Keratinocyte (primary cell): ENCODE measurements around the gene PIP4K2C. TPM values are rescaled to one million over a fixed set of nuclear protein-coding genes. Genes with fewer than 3 reads are reported as not detected.
A peak's percentile ranks its signal among the peaks of the same experiment; 100 is the strongest.

Source experiments
- DNase-seq: peaks from one replicate; pipeline ENCODE4 v3.0.0-alpha.2; 2011; ENCODE audit warnings: low read depth, missing footprints, low spot score
- FAIRE-seq: peaks from 2 replicates; lab custom pipeline; 2011; peaks lifted over from hg19 to GRCh38; lab: Jason Lieb, UNC
- H2AFZ ChIP-seq: 2 replicates; pipeline ENCODE4 v1.6.0; 2012; ENCODE audit warnings: low read length, control low read depth, inconsistent platforms; ENCODE audit not compliant: control insufficient read depth
- H3K27ac ChIP-seq: 2 replicates; pipeline ENCODE4 v1.5.1; 2011; ENCODE audit warnings: low read length; ENCODE audit not compliant: control insufficient read depth, insufficient read depth
- H3K27me3 ChIP-seq: 3 replicates; pipeline ENCODE4 v1.6.0; 2011; ENCODE audit warnings: low read length; ENCODE audit not compliant: control insufficient read depth, insufficient read depth; ENCODE audit errors: extremely low read depth
- H3K36me3 ChIP-seq, 2 experiments: 2 replicates in 1 of 2; 3 replicates in 1 of 2; pipeline ENCODE4 v1.5.1; 2011; ENCODE audit warnings: low read length in 2 of 2, mild to moderate bottlenecking in 1 of 2; ENCODE audit not compliant: control insufficient read depth in 2 of 2, insufficient read depth in 2 of 2; ENCODE audit errors: extremely low read depth in 1 of 2
- H3K4me1 ChIP-seq: 3 replicates; pipeline ENCODE4 v1.5.1; 2011; ENCODE audit warnings: low read length; ENCODE audit not compliant: control insufficient read depth, insufficient read depth; ENCODE audit errors: extremely low read depth
- H3K4me2 ChIP-seq: 3 replicates; pipeline ENCODE4 v1.6.0; 2011; ENCODE audit warnings: low read depth, low read length; ENCODE audit not compliant: control insufficient read depth, insufficient read depth; ENCODE audit errors: extremely low read depth
- H3K4me3 ChIP-seq, 3 experiments: fragments of 200-600 bp in 1 of 3; sonication (generic) in 1 of 3; 2 replicates in 2 of 3; 3 replicates in 1 of 3; pipeline ENCODE4 v1.5.1; 2011 to 2016; ENCODE audit warnings: low read length in 3 of 3, mild to moderate bottlenecking in 3 of 3, control low read depth in 2 of 3, inconsistent platforms in 1 of 3, low read depth in 1 of 3, mixed read lengths in 1 of 3, mixed run types in 1 of 3, moderate library complexity in 1 of 3; ENCODE audit not compliant: control insufficient read depth in 2 of 3, insufficient read depth in 2 of 3; ENCODE audit errors: extremely low read depth in 1 of 3
- H3K79me2 ChIP-seq: 2 replicates; pipeline ENCODE4 v1.6.0; 2012; ENCODE audit warnings: low read length; ENCODE audit not compliant: control insufficient read depth, insufficient read depth
- H3K9ac ChIP-seq: 3 replicates; pipeline ENCODE4 v1.6.0; 2011; ENCODE audit warnings: low read length; ENCODE audit not compliant: control insufficient read depth, insufficient read depth; ENCODE audit errors: extremely low read depth
- H3K9me1 ChIP-seq: 3 replicates; pipeline ENCODE4 v1.6.0; 2011; ENCODE audit warnings: low read length; ENCODE audit not compliant: control insufficient read depth, insufficient read depth; ENCODE audit errors: extremely low read depth
- H3K9me3 ChIP-seq: 2 replicates; pipeline ENCODE4 v1.5.1; 2012; ENCODE audit warnings: low read depth, low read length; ENCODE audit not compliant: control insufficient read depth
- H4K20me1 ChIP-seq: 3 replicates; pipeline ENCODE4 v1.6.0; 2011; ENCODE audit warnings: low read length; ENCODE audit not compliant: control insufficient read depth, insufficient read depth; ENCODE audit errors: extremely low read depth
- CTCF ChIP-seq, 3 experiments: IDR thresholded peaks in 1 of 3; conservative IDR thresholded peaks in 1 of 3; optimal IDR thresholded peaks in 1 of 3; 2 replicates in 2 of 3; 3 replicates in 1 of 3; pipeline versions ENCODE3 to v1.5.1; 2011; ENCODE audit warnings: low read length in 3 of 3, mild to moderate bottlenecking in 3 of 3, moderate library complexity in 2 of 3, control low read depth in 1 of 3, inconsistent platforms in 1 of 3; ENCODE audit not compliant: insufficient read depth in 2 of 3; ENCODE audit errors: extremely low read depth in 1 of 3
- EZH2 ChIP-seq: IDR thresholded peaks from one replicate; pipeline ENCODE4 v1.6.1; 2012; ENCODE audit warnings: inconsistent platforms, mild to moderate bottlenecking, low read length, moderate library complexity
- dilution Hi-C: fragments of 300-500 bp; cut with MboI; formaldehyde crosslinking; loops from one replicate; pipeline ENCODE4 v1.7.0; 2020; ENCODE audit warnings: low sequenced_read_pairs; ENCODE audit not compliant: extremely low pct_ligation_motif_present
- polyA plus RNA-seq, 5 experiments: library from polyadenylated mRNA; depleted of rRNA in 3 of 5; stranded (reverse) in 3 of 5; stranded (forward) in 1 of 5; unstranded in 1 of 5; fragments of >200 nt; gene quantifications; 1 replicate in 1 of 5; 2 replicates in 3 of 5; 3 replicates in 1 of 5; pipeline versions ENCODE4 v1.2.1 to v1.2.3, GENCODE V29; 2011 to 2012; ENCODE audit warnings: missing spikeins in 2 of 5, low read depth in 1 of 5, low replicate concordance in 1 of 5

The PIP4K2C gene
- polyA plus RNA-seq, 1 donor (not counting 4 experiments of a cell fraction or from before 2014, with no cell fraction given) = 93.6 TPM

GRCh38 chr12:57611827-57612710 lies 21.1 kb downstream of the PIP4K2C start:
- no peak overlapping the region for H3K9ac ChIP-seq
- H3K4me3 ChIP-seq = no peak overlapping the region
- TF ChIP-seq EZH2 = peak; percentile 89
- no peak for TF ChIP-seq CTCF (optimal IDR thresholded peaks at IDR 0.05 in 1 of 3, IDR thresholded peaks at IDR 0.05 in 1 of 3, conservative IDR thresholded peaks at IDR 0.05 in 1 of 3; ENCODE audit: extremely low read depth in 1 of 3, insufficient read depth in 2 of 3, low read length in 3 of 3)
- H3K27me3 ChIP-seq = peaks cover 54% of the 10 kb centered on the region
- no peaks in the 10 kb centered on the region for H3K9me1 ChIP-seq
- no peak overlapping the region for H3K27ac ChIP-seq
- H3K36me3 ChIP-seq = no peaks in the 10 kb centered on the region
- no peaks in the 10 kb centered on the region for H3K79me2 ChIP-seq
- DNase-seq (no peak), FAIRE-seq (no peak)
- dilution Hi-C loops = no loop called here
- H3K9me3 ChIP-seq = no peaks in the 10 kb centered on the region
- H2AFZ ChIP-seq = no peak overlapping the region
- H3K4me1 ChIP-seq = peaks cover 3% of the 10 kb centered on the region
- no peaks in the 10 kb centered on the region for H4K20me1 ChIP-seq
- no peak overlapping the region for H3K4me2 ChIP-seq

- TF ChIP-seq CTCF (optimal IDR thresholded peaks at IDR 0.05 in 1 of 3, IDR thresholded peaks at IDR 0.05 in 1 of 3, conservative IDR thresholded peaks at IDR 0.05 in 1 of 3; ENCODE audit: extremely low read depth in 1 of 3, insufficient read depth in 2 of 3, low read length in 3 of 3) (no peak), EZH2 (no peak)
- dilution Hi-C loops = no loop called here
- Histone ChIP-seq H2AFZ (no peak overlapping the region), H4K20me1 (no peaks in the 10 kb centered on the region), H3K27ac (no peak overlapping the region), H3K4me2 (no peak overlapping the region), H3K27me3 (peaks cover 60% of the 10 kb centered on the region), H3K4me1 (peaks cover 3% of the 10 kb centered on the region), H3K9me1 (no peaks in the 10 kb centered on the region), H3K36me3 (no peaks in the 10 kb centered on the region), H3K9me3 (no peaks in the 10 kb centered on the region), H3K4me3 (no peak overlapping the region), H3K79me2 (no peaks in the 10 kb centered on the region), H3K9ac (no peak overlapping the region)
- no peak for FAIRE-seq
- no peak for DNase-seq
Measured at GRCh38 chr12:57612711-57613426, 21.9 kb downstream of the PIP4K2C start.
